ELR (cell line): ENCODE data around the gene FFAR3.
"Not testable (repeated sequence)": the region's sequence is repeated elsewhere in the genome, so short reads cannot be mapped to it uniquely, and the experiment has no call there.

Experiments
- DNase-seq: peaks from one replicate; pipeline ENCODE4 v3.0.0-alpha.2; 2015; ENCODE audit warnings: low read depth

FFAR3 gene

GRCh38 chr19:35375505-35376307 is 17.4 kb downstream of the FFAR3 start:
- DNase-seq, result no peak

- DNase-seq, result no peak
These were observed 19.4 kb downstream of the FFAR3 start for GRCh38 chr19:35377656-35378055.

- no peak for DNase-seq
These were observed 20.1 kb downstream of the FFAR3 start for GRCh38 chr19:35378356-35378755.

GRCh38 chr19:35379545-35379944 is 21.3 kb downstream of the FFAR3 start:
- DNase-seq, result not testable (repeated sequence)

- DNase-seq, result no peak
These were observed 21.7 kb downstream of the FFAR3 start for GRCh38 chr19:35379992-35380391.

GRCh38 chr19:35380450-35381124 is 22.3 kb downstream of the FFAR3 start:
- no peak for DNase-seq

GRCh38 chr19:35381318-35381717 is 23.1 kb downstream of the FFAR3 start:
- no peak for DNase-seq

- DNase-seq, result no peak
These were observed 23.7 kb downstream of the FFAR3 start for GRCh38 chr19:35381926-35382325.

GRCh38 chr19:35383536-35383935 is 25.3 kb downstream of the FFAR3 start:
- DNase-seq, result no peak

GRCh38 chr19:35388277-35389054 is 30.2 kb downstream of the FFAR3 start:
- no peak for DNase-seq

- no peak for DNase-seq
These were observed 31.1 kb downstream of the FFAR3 start for GRCh38 chr19:35389192-35389861.

- DNase-seq, result no peak
These were observed 34.8 kb downstream of the FFAR3 start for GRCh38 chr19:35392742-35393715.

GRCh38 chr19:35395382-35396199 is 37.3 kb downstream of the FFAR3 start:
- DNase-seq, result no peak

- no peak for DNase-seq
These were observed 38.1 kb downstream of the FFAR3 start for GRCh38 chr19:35396240-35396885.

GRCh38 chr19:35397064-35397463 is 38.8 kb downstream of the FFAR3 start:
- no peak for DNase-seq

- no peak for DNase-seq
These were observed 40.3 kb downstream of the FFAR3 start for GRCh38 chr19:35398570-35398969.

GRCh38 chr19:35399231-35399630 is 41.0 kb downstream of the FFAR3 start:
- DNase-seq, result no peak

GRCh38 chr19:35399948-35400772 is 41.9 kb downstream of the FFAR3 start:
- DNase-seq, result no peak

GRCh38 chr19:35400773-35401100 is 42.5 kb downstream of the FFAR3 start:
- DNase-seq, result no peak
